Body of pancreas (tissue), 4 donors: ENCODE data around the gene CSNK2A2. TPM values are rescaled to one million over a fixed set of nuclear protein-coding genes. Genes with fewer than 3 reads are reported as not detected.

ENCODE experiments used
- ATAC-seq: fragments of 150-250 bp; one replicate; pipeline ENCODE4 v1.9.1; 2016
- DNase-seq, 4 donors: peaks; one replicate each; pipeline ENCODE4 v3.0.0-alpha.2; 2019
- H3K27ac ChIP-seq, 4 donors: fragments of 200-600 bp; sonication (generic); 1 replicate in 3 of 4; 2 replicates in 1 of 4; pipeline versions ENCODE4 v1.5.1 to v1.6.1; 2016 to 2019; ENCODE audit warnings: mild to moderate bottlenecking in 1 of 4, mixed read lengths in 1 of 4, moderate library complexity in 1 of 4
- H3K27me3 ChIP-seq, 2 donors: fragments of 200-600 bp; sonication (generic); one replicate each; pipeline ENCODE4 v1.6.0; 2016; ENCODE audit warnings: mild to moderate bottlenecking in 1 of 2
- H3K36me3 ChIP-seq, 2 donors: fragments of 200-600 bp; sonication (generic); replicated peaks in 1 of 2; 2 replicates each; pipeline ENCODE4 v1.5.1; 2016; ENCODE audit warnings: low read depth in 2 of 2; ENCODE audit not compliant: insufficient read depth in 1 of 2
- H3K4me1 ChIP-seq: fragments of 200-600 bp; sonication (generic); one replicate; pipeline ENCODE4 v1.6.0; 2016
- H3K4me3 ChIP-seq, 2 donors: fragments of 200-600 bp; sonication (generic); 1 replicate in 1 of 2; 2 replicates in 1 of 2; pipeline ENCODE4 v1.5.1; 2016 to 2019
- H3K9me3 ChIP-seq, 3 donors: fragments of 200-600 bp; sonication (generic); 1 replicate in 2 of 3; 2 replicates in 1 of 3; pipeline ENCODE4 v1.5.1; 2016
- POLR2A ChIP-seq, 3 donors: fragments of 450-650 bp; IDR thresholded peaks; one replicate each; pipeline ENCODE4 v1.6.1; 2016; ENCODE audit warnings: antibody characterized with exemption in 3 of 3, mild to moderate bottlenecking in 2 of 3
- WGBS, 2 donors: methylation state at CpG; one replicate each; pipeline ENCODE4 v1.1.5; 2017; 5-methylcytosine and 5-hydroxymethylcytosine counted together
- intact Hi-C: fragments of 100-400 bp; cut with DNase I; formaldehyde crosslinking; loops from one replicate; pipeline ENCODE4 v1.15.1; 2023
- total RNA-seq, 2 donors: library from RNA; depleted of rRNA; stranded (reverse); fragments of >200 nt; gene quantifications; one replicate each; pipeline ENCODE4 v1.1.0, GENCODE V29; 2016
- TF ChIP-seq, protein P1 (sequence below), 7 experiments: fragments of 450-650 bp in 4 of 7; fragments of 200-600 bp in 3 of 7; sonication (generic) in 3 of 7; IDR thresholded peaks; one replicate each; pipeline ENCODE4 v1.5.1; 2016 to 2019; ENCODE audit warnings: antibody characterized with exemption in 7 of 7

CSNK2A2 gene
- total RNA-seq, 2 donors from 2014 or later: 27.7 to 30.1 TPM

DNA sequence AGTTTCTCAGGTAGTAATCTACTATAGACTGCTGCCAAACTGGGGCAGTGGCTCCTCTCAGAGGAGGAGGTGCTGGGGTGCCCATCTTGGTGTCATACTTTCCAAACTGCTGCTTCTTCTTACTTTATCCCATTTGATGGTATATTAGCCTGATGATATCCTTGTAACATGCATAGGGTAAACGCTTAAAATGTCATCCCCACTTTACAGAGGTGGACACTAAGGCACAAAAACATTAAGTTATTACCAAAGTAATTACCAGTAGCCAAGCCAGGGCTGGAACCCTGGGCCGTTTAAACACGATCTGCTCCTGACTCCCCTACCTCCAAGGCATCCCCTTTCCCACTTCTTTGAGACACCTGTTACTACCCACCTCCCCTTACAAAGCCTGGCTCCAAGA, 37.8 kb upstream of the CSNK2A2 start:
- no peaks in the 10 kb centered on the region for H3K4me1 ChIP-seq
- no peak for DNase-seq
- H3K4me3 ChIP-seq: no peak overlapping the region
- no peaks in the 10 kb centered on the region for H3K36me3 ChIP-seq
- no peaks in the 10 kb centered on the region for H3K9me3 ChIP-seq
- no peak for ATAC-seq
- TF ChIP-seq, protein P1, sequence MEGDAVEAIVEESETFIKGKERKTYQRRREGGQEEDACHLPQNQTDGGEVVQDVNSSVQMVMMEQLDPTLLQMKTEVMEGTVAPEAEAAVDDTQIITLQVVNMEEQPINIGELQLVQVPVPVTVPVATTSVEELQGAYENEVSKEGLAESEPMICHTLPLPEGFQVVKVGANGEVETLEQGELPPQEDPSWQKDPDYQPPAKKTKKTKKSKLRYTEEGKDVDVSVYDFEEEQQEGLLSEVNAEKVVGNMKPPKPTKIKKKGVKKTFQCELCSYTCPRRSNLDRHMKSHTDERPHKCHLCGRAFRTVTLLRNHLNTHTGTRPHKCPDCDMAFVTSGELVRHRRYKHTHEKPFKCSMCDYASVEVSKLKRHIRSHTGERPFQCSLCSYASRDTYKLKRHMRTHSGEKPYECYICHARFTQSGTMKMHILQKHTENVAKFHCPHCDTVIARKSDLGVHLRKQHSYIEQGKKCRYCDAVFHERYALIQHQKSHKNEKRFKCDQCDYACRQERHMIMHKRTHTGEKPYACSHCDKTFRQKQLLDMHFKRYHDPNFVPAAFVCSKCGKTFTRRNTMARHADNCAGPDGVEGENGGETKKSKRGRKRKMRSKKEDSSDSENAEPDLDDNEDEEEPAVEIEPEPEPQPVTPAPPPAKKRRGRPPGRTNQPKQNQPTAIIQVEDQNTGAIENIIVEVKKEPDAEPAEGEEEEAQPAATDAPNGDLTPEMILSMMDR (IDR thresholded peaks at IDR 0.05): no peak
- TF ChIP-seq POLR2A (IDR thresholded peaks at IDR 0.05): no peak
- H3K27me3 ChIP-seq: no peaks in the 10 kb centered on the region
- intact Hi-C loops: no loop called here
- WGBS, 2 donors: 21 to 29% methylated on average over 3 of the region's 3 CpGs
- H3K27ac ChIP-seq: no peak overlapping the region

GRCh38 chr16:58234831-58235595, 37.1 kb upstream of the CSNK2A2 start:
- WGBS, 2 donors: 45 to 53% methylated on average over 10 of the region's 10 CpGs
- Histone ChIP-seq H3K27me3 (no peaks in the 10 kb centered on the region), H3K4me1 (no peaks in the 10 kb centered on the region), H3K4me3 (no peak overlapping the region), H3K9me3 (no peaks in the 10 kb centered on the region), H3K36me3 (no peaks in the 10 kb centered on the region), H3K27ac (no peak overlapping the region)
- ATAC-seq (no peak), DNase-seq (no peak)
- TF ChIP-seq, protein P1 (IDR thresholded peaks at IDR 0.05): no peak
- no peak for TF ChIP-seq POLR2A (IDR thresholded peaks at IDR 0.05)
- intact Hi-C loops: no loop called here

DNA sequence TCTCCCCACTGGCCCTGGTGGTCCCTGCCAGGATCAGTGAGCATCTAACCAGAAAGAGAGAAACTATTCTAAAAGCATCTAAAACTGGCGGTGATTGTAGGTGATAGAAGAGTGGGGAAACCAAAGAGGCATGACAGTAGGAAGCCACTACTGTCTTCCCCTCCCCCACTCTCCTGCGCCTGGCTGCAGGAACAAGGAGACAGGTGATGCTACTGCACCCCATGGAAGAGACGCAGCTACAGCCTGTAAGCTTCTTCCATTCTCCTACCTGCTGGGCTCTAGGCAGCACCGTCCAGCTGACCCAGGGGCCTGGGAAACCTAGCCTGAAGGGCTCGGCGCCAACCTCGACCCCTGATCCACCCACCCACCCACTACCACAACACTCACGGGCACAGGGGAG, 32.4 kb upstream of the CSNK2A2 start:
- TF ChIP-seq POLR2A (IDR thresholded peaks at IDR 0.05): no peak
- TF ChIP-seq, protein P1 (IDR thresholded peaks at IDR 0.05): no peak
- no peak for DNase-seq
- 87 to 88% methylated on average over 5 to 7 of the region's 8 CpGs for WGBS, 2 donors
- intact Hi-C loops: no loop called here
- Histone ChIP-seq H3K4me1 (no peaks in the 10 kb centered on the region), H3K27ac (no peak overlapping the region), H3K36me3 (no peaks in the 10 kb centered on the region), H3K9me3 (no peaks in the 10 kb centered on the region), H3K4me3 (no peak overlapping the region), H3K27me3 (no peaks in the 10 kb centered on the region)
- ATAC-seq: no peak

DNA sequence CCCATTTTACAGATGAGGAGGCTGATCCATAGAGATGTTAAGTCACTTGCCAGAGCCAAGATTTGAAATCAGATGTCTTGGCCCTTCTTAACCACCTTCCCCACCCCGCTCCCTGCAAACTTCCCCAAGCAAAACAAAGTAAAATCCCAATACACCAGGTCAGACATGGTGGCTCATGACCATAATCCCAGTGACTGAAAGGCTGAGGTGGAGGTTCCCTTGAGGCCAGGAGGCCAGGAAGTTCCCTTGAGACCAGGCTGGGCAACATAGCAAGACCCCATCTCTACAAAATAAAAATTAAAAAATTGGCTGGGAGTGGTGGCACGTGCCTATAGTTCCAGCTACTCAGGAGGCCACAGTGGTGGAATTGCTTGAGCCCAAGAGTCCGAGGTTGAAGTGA, 28.9 kb upstream of the CSNK2A2 start:
- TF ChIP-seq POLR2A (IDR thresholded peaks at IDR 0.05): no peak
- no peaks in the 10 kb centered on the region for H3K4me1 ChIP-seq
- no peak overlapping the region for H3K27ac ChIP-seq
- intact Hi-C loops: no loop called here
- 74 to 81% methylated on average over 3 of the region's 3 CpGs for WGBS, 2 donors
- ATAC-seq: no peak
- no peak for DNase-seq
- H3K27me3 ChIP-seq: no peaks in the 10 kb centered on the region
- no peak overlapping the region for H3K4me3 ChIP-seq
- no peaks in the 10 kb centered on the region for H3K36me3 ChIP-seq
- H3K9me3 ChIP-seq: no peaks in the 10 kb centered on the region

GRCh38 chr16:58225965-58226602, 28.2 kb upstream of the CSNK2A2 start:
- no peaks in the 10 kb centered on the region for H3K9me3 ChIP-seq
- ATAC-seq: no peak
- no peak for TF ChIP-seq POLR2A (IDR thresholded peaks at IDR 0.05)
- TF ChIP-seq, protein P1 (IDR thresholded peaks at IDR 0.05): no peak
- no peaks in the 10 kb centered on the region for H3K27me3 ChIP-seq
- no peaks in the 10 kb centered on the region for H3K4me1 ChIP-seq
- intact Hi-C loops: no loop called here
- H3K36me3 ChIP-seq: no peaks in the 10 kb centered on the region
- 63 to 72% methylated on average over 7 to 8 of the region's 8 CpGs for WGBS, 2 donors
- no peak for DNase-seq
- H3K4me3 ChIP-seq: no peak overlapping the region
- no peak overlapping the region for H3K27ac ChIP-seq
